ENCODE data around the gene STX4. TPM values are rescaled to one million over a fixed set of nuclear protein-coding genes. Genes with fewer than 3 reads are reported as not detected.
A peak's percentile ranks its signal among the peaks of the same experiment; 100 is the strongest.

STX4 gene
- total RNA-seq, 1 experiment from 2014 or later: 32.3 TPM

GRCh38 chr16:31042866-31043265, 9.5 kb downstream of the STX4 start:
- Histone ChIP-seq H3K79me2 (ENCODE audit: insufficient read depth, low read length) (no peaks in the 10 kb centered on the region), H2BK5ac (ENCODE audit: insufficient read length, low read length) (no peak overlapping the region), H2BK12ac (ENCODE audit: insufficient read length, low read depth, low read length) (no peak overlapping the region), H2BK20ac (ENCODE audit: low read depth, low read length, poor library complexity, severe bottlenecking) (no peak overlapping the region), H2BK120ac (ENCODE audit: low read depth, low read length, poor library complexity, severe bottlenecking) (no peak overlapping the region), H3K18ac (ENCODE audit: insufficient read length, low read depth, low read length) (no peak overlapping the region), H3K79me1 (ENCODE audit: insufficient read depth, low read depth, low read length, poor library complexity, severe bottlenecking) (no peaks in the 10 kb centered on the region), H3K14ac (ENCODE audit: insufficient read depth, low read length) (no peak overlapping the region), H3K23ac (ENCODE audit: insufficient read length, low read depth, low read length) (no peak overlapping the region), H3K4me1 (ENCODE audit: insufficient read depth, low read length) (no peaks in the 10 kb centered on the region), H3K56ac (ENCODE audit: insufficient read length, low read depth, low read length) (no peak overlapping the region), H3K4ac (ENCODE audit: low read depth, low read length) (no peak overlapping the region), H4K20me1 (ENCODE audit: control insufficient read depth, insufficient read depth, insufficient read length) (no peaks in the 10 kb centered on the region), H3K27ac (ENCODE audit: insufficient read length, low read depth, low read length) (no peak overlapping the region), H2BK15ac (ENCODE audit: low read depth, low read length) (peak overlapping the region; percentile 19; the same call in 1 of the 2 replicates), H2AK5ac (ENCODE audit: insufficient read length, low read length) (no peak overlapping the region), H3K9me3 (ENCODE audit: control insufficient read depth, low read depth, low read length) (no peaks in the 10 kb centered on the region), H4K5ac (ENCODE audit: insufficient read length, low read depth, low read length) (no peak overlapping the region), H3K23me2 (ENCODE audit: insufficient read length, low read depth, low read length, poor library complexity, severe bottlenecking) (peaks cover 5% of the 10 kb centered on the region), H3K9ac (ENCODE audit: extremely low read depth, insufficient read length, low read length) (no peak overlapping the region), H4K91ac (ENCODE audit: insufficient read length, low read depth, low read length) (no peak overlapping the region), H4K8ac (replicated peaks; ENCODE audit: insufficient read length, low read depth, low read length) (no peak overlapping the region), H2AFZ (ENCODE audit: low read length) (no peak overlapping the region), H3K4me2 (ENCODE audit: insufficient read depth, insufficient read length, low read length) (no peak overlapping the region), H3K27me3 (ENCODE audit: insufficient read depth, low read length) (no peaks in the 10 kb centered on the region), H3T11ph (ENCODE audit: low read length) (no peak overlapping the region)
- Mint-ChIP-seq H3K9me3 (no peaks in the 10 kb centered on the region), H3K4me3 (no peak overlapping the region; a peak in 1 of 5 replicates), H3K36me3 (ENCODE audit: insufficient read depth in 1 of 3, low read depth in 3 of 3) (peaks cover 0 to 13% (median 2%) of the 10 kb centered on the region in 3 experiments; a peak in 3 of 7 replicates), H3K27ac (peak overlapping the region in 1 of 3 experiments; percentile 77; a peak in 2 of 7 replicates), H3K27me3 (ENCODE audit: low read depth) (no peaks in the 10 kb centered on the region), H3K4me1 (peaks cover 0 to 7% of the 10 kb centered on the region in 2 experiments; a peak in 1 of 4 replicates)
- TF ChIP-seq CTCF (conservative IDR thresholded peaks at IDR 0.05): no peak
- WGBS (ENCODE audit: extremely low coverage, insufficient read length, low lambda C conversion rate): no CpG with 5 or more reads among the region's 10 CpGs
- DNase-seq: no peak
